Embryonic facial prominence (tissue), 1 donor: ENCODE measurements around the gene PRKCG.
"Not testable (repeated sequence)": the region's sequence is repeated elsewhere in the genome, so short reads cannot be mapped to it uniquely, and the experiment has no call there.

ENCODE experiments used
- DNase-seq: peaks from one replicate; pipeline ENCODE4 v3.0.0-alpha.2; 2016; ENCODE audit errors: extremely low spot score

Gene PRKCG

DNA sequence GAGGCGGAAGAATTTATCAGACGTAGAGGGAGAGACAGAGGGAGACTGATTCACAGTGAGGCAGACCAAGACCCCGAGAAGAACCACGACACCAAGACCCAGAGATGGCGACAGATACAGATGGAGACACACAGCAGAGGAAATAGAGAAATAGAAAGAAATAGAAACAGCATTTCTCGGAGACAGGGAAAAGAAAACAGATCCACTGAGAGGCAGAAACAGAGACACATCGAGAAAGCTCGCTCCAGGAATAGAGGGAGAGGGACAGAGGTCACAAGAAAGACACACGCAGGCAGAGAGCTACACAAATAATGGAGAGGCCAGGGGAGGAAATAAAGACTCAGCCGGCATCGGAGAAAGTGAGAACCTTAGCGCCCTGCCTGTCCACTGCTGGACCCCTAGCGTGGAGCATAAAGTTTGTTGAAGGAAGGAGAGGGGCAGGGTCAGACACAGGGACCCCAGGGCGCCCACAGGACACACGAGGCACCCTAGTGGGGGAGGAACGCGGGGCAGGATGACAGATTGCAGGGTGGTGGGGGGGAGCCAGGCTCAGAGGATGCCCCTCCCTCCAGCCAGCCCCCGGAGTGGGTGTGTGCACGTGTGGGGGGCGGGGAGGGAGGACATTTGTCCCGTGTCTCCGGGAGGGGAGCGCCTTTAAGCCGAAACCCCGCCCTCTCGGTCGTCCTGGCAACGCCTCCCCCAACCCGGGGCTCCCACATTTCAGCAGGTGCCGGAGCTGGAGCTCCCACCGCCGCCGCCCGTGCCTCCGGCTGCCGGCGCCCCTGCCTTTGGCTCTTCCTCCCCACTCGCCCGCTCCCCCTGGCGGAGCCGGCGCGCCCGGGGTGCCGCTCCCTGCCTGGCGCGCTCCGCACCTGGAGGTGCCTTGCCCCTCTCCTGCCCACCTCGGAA lies at the start of gene PRKCG:
Gene PRKCG (plus strand): TSS at position 716 of the 909 bp plus-strand sequence. CDS start 298 bp downstream, outside the sequence.
- peak; percentile 7 for DNase-seq

DNA sequence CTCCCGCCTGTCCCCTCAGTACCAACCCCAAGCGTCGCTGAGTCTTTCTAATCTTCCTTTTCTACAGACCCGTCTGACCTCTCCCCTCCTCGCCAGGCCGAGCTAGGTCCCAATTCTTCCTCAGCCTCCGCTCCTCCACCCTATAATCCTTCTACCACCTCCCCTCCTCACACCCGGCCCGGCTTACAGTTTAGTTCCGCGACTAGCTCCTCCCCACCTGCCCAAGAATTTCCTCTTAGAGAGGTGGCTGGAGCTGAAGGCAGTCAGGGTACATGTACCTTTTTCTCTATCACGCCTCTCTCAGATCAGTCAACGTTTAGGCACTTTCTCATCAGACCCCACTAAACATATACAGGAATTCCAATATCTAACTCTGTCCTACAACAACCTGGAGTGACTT lies 49.1 kb upstream of the PRKCG start:
- not testable (repeated sequence) for DNase-seq

DNA sequence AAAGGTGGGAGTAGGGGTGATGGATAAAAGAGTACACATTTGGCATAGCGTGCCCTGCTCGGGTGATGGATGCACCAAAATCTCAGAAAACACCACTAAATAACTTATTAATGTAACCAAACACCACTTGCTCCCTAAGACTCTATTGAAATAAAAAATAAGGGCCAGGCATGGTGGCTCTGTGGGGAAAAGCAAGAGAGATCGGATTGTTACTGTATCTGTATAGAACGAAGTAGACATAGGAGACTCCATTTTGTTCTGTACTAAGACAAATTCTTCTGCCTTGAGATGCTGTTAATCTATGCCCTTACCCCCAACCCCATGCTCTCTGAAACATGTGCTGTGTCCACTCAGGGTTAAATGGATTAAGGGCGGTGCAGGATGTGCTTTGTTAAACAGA lies 43.6 kb upstream of the PRKCG start:
- DNase-seq, result not testable (repeated sequence)

DNA sequence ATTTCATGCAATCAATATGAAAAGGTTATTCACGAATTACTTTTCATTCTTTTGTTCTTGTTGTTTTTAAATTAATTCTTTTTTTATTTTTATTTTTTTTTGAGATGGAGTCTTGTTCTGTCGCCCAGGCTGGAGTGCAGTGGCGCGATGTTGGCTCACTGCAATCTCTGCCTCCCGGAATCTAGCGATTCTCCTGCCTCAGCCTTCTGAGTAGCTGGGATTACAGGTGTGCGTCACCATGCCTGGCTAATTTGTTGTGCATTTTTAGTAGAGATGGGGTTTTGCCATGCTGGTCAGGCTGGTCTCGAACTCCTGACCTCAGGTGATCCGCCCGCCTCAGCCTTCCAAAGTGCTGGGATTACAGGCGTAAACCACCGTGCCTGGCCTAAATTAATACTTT lies 41.8 kb upstream of the PRKCG start:
- DNase-seq, result not testable (repeated sequence)

DNA sequence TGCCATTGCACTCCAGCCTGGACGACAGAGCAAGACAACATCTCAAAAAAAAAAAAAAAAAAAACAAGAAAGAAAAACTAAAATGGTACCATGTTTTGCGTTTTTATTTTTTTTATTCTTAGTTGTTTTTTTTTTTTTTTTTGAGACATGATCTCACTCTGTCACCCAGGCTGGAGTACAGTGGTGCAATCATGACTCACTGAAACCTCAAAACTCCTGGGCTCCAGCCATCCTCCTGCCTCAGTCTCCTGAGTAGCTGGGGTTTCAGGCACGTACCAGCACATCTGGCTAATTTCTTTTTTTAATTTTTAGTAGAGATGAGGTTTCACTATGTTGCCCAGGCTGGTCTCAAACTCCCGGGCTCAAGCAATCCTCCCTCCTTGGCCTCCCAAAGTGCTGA lies 41.1 kb upstream of the PRKCG start:
- not testable (repeated sequence) for DNase-seq

DNA sequence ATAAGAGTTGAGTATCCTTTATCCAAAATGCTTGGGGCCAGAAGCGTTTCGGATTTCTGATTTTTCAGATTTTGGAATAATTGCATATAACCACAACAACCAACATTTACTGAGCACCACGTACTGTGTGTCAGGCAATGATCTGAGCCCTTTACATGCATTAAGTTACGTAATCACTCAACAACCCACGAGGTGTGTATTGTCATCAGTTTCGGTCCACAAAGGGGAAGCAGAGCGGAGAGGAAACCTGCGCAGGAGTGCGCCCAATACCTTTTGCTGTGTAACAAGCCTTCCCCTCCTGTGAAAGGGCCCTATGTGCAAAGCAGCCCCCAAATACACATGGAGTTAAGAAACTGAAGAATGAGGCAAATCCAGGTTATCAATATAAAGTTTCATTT lies 37.1 kb upstream of the PRKCG start:
- DNase-seq, result no peak

DNA sequence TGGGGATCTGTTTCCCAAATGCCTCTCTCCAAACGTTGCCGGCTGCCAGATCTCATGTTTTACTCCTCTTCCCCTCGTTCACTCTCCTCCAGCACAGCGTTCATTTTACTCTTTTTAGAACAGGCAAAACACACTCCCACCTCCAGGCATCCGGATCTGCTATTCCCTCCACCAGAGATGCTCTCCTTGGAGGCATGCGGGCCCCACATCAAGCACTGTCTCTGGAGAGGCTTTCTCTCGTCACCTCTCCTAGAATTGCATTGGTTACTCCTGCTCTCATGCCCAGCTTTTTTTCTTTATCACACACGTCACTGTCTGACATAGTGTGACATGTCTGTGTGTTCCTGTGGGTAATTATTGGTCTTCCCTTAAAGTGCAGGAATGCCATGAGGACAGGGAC lies 34.4 kb upstream of the PRKCG start:
- DNase-seq, result no peak

DNA sequence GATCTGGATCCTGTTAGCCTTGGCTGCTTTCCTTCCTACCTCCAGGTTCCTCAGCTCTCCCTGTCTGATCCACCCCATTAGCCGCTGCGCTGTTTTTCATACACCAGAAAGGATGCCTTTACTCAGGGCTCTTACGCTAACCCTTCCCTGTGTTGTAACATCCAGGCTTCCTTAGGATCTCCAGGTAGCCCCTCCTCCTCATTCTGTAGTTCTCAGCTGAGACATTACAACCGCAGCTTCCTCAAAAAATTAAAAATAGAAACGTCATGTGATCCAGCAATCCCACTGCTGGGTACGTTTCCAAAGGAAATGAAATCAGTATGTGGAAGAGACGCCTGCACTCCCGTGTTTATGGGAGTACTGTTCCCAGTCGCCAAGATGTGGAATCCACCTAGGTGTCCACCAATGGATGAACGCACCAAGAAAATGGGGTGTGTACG lies 32.7 kb upstream of the PRKCG start:
- no peak for DNase-seq

DNA sequence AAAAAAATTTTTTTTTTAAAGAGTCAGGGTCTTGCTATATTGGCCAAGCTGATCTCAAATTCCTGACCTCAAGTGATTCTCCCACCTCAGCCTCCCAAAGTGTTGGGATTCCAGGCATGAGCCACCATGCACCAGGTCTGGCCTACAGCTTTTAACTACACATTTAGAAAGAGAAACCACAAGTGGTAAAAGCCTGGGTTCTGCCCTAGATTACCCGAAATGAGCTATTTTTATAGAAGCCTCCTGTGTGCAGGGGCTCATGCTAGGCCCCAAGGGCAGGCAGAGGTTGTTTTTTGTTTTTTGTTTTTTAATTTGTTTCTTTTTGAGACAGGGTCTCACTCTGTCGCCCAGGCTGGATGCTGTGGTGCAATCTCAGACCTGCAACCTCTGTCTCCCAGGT lies 28.3 kb upstream of the PRKCG start:
- no peak for DNase-seq

DNA sequence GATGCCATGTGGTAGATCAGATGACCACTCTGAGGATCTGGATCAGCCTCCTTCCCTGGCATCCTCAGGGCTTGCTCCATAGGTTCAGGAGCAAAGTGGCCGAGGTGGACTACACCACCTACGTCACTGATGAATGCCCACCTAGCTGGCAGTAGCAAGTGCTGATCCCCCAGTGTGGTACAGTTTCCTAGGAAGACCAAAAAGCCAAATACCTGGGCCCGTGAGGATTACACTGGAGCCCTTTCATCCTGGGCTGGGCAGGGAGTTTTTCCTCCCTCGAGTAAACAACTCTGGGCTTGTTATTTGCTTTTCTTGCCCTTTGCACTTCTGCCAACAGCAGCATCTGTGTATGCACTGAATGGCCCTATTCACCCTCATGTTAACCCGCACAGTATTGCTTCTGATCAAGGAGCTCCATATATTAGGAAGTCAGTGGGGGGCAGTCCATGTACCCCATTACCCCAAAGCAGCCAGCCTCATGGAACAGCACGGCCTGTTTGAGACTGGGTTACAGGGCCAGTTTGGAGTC lies 17.6 kb upstream of the PRKCG start:
- DNase-seq, result no peak

DNA sequence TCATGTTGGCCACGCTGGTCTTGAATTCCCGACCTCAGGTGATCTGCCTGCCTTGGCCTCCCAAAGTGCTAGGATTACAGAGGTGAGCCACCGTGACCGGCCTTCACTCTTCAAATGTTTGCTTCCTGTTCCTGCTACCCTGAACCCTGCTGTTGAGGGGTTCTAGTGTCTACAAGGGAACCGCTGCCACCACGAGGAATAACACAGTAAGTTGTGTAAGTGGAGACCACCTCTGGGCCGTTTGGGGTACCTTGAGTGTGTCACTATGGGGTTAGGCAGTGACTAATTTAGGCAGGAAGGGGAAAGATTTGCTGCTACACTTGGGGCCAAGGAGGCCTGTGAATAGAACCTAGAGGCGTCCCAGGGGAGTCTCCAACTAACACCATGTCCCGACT lies 16.5 kb upstream of the PRKCG start:
- no peak for DNase-seq

DNA sequence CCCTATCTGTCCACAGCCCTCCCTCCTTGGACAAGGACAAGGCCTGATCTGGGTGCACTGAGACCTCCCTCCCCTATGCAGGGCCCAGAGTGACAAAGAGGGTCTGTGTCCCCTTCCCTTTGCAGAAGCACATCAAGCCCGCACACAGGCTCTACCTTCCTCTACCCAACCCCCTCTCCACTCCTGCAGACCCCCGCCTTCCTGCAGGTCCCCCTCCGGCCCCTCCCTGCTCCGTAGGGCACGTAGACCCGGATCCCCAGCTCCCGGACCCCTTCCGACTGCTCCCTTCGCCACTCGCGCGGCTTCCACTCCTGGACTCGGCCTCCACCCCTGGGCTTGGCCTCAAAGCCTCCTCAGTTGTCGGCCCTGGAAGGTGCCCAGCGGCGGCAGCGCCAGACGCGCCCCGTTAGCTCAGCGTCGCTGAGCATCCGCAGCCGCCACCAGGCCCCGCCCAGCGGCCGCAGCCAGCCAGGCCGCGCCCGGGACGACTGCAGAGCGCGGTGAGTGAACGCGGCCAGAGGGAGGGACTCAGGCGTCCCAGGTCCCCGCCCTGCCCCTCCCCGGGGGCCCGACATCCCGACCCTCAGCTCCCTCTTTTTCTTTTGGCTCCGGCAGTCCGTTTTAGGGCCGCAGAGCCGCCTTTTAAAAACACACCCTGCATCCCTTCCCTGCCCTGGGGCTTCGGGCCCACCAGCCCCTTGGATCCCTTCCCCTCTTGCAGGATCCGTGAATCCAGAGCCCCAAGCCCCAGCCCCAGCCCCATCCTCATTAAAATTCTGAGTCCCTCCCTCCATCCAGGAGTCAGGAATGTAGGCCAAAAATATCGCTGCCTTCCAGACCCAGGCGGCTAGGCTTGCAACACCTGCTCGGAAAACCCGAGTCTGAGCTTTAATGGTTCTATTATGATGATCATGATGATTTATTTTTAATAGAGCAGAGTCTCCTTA lies 15.8 kb upstream of the PRKCG start:
- no peak for DNase-seq

DNA sequence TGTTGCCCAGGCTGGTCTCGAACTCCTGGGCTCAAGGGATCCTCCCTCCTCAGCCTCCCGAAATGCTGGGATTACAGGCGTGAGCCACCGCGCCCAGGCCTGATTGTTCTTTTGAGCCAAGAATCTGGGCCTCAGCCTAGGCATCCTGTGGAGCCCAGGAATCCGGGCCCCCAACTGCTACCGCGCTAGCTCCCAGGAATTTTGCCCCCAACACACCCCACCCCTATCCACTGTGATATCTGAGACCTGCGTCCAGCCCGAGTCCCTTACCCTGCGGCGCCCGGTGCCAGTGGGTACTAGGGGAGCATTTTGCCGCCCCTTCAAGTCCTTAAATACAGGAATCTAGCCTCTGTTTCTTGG lies 15.2 kb upstream of the PRKCG start:
- DNase-seq, result no peak

DNA sequence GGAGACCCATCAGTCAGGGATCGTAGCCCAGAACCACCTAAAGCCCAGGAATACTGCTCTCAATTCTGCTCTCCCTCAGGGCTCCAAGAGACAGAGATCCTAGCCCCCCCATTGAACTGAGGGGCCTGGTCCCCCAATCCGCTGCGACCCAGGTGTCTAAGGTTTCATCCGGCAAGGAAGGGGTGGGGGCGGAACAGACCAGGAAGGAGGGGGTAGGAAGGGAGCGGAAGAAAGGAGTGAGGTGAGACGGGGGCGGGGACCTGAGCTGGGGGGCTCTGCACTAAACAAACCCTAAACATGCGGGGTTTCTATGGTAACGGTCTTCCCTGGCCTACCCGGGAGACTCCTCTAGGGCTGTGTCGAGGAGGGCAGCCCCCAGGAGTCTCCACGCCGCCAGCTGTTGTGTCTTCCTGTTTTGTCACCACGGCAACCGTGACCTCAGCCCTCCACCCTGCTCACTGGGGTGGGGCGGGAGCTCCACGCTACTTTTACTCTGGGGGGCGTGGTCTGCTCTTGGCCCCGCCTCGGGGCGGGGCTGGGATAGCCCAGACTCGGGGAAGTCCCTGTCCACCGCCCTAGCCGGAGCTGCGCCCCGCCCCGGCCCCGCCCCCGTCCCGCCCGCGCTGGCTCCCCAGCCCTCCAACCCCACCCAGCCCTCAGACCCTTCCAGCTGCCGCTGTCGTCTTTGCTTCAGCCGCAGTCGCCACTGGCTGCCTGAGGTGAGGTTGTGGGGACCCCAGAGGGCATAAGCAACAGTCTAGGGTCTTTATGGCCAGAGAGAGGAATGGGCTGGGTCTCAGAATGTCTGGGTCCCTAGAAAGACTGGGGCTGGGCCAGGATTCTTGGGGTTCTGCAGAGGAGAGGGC lies 14.5 kb upstream of the PRKCG start, which contains the start of gene MYADM:
Gene MYADM (plus strand): TSS at position 659 of the 866 bp plus-strand sequence. CDS start 5,647 bp downstream, outside the sequence.
- peak; percentile 98 for DNase-seq

DNA sequence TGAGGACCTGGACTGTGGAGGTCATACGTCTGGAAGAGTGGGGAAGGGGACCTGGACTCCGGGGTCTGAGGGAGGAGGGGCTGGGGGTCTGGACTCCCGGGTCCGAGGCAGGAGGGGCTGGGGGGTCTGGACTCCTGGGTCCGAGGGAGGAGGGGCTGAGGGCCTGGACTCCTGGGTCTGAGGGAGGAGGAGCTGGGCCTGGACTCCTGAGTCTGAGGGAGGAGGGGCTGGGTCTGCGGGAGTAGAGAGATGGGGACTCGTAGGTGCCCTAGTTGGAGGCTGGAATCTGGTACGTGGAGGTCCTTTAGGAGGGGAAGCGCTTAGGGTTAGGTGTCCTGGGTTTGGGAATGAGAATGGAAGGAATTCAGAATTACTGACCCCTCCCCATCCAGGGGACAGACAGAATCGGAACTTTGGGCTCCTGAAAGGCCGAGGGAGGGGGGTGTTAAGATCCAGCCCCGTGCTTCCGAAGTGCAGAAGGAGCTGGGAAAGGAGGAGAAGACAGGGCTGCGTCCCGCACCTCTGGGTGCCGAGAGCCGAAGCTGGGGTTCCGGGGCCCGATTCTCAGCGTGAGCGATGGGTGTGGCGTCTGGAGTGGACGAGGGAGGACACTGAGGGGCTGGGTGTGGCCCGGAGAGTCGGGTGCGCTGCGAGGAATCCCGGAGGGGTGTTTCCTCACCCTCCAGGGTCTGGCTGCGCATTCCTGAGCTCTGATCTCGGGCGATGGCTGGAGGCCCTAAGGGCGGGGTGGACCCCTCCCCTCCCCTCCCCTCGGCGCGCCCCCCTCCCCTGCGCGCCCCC lies 13.7 kb upstream of the PRKCG start:
- DNase-seq, result no peak

DNA sequence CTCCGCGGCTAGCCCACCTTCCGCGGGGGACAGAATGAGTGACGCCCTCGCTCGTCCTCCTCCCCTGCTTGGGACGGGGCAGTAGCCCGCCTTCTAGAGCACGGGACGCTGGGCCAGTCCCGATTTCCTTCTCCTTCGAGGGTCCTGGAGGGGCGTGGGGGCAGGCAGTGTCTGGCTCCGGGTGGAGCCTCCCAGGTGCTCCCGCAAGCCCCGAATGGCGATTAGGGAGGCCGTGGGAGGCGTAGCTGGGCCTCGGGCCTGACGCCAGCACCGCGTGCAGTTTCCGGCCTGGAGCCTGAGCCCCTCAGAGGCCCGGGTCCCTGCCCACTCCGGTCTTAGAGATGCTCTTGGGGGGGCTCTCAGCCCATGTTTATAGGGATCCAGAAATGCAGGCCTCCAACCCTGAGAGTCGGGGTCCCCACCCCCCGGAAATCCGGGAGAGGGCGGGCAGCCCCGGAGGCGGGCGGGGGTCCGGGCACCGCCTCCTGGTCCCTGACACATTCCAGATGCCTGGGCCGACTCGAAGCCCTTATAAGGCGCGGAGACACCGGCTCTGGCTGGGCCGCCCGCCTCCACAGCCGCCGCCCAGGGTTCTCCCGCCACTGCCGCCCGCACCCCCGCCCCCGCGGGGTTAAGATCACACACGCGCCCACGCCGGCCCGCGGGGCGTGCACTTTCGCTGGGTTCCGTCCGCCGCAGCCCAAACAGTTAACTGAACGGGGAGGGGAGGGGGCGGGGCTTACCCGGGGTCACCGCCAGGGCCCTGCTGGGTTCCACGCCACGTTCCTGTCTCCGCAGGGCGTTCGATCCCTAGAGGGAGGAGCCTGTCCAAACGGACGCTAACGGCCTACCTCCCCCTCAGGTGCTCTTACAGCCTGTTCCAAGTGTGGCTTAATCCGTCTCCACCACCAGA lies 12.8 kb upstream of the PRKCG start:
- DNase-seq, result peak; percentile 78

DNA sequence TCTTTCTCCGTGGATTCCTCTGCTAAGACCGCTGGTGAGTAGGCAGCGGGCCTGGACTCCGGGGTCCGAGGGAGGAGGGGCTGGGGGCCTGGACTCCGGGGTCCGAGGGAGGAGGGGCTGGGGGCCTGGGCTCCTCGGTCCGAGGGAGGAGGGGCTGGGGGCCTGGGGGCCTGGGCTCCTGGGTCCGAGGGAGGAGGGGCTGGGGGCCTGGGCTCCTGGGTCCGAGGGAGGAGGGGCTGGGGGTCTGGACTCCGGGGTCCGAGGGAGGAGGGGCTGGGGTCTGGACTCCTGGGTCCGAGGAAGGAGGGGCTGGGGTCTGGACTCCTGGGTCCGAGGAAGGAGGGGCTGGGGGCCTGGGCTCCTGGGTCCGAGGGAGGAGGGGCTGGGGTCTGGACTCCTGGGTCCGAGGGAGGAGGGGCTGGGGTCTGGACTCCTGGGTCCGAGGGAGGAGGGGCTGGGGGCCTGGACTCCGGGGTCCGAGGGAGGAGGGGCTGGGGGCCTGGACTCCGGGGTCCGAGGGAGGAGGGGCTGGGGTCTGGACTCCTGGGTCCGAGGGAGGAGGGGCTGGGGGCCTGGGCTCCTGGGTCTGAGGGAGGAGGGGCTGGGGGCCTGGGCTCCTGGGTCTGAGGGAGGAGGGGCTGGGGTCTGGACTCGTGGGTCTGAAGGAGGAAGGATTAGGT lies 12.1 kb upstream of the PRKCG start:
- DNase-seq, result not testable (repeated sequence)

DNA sequence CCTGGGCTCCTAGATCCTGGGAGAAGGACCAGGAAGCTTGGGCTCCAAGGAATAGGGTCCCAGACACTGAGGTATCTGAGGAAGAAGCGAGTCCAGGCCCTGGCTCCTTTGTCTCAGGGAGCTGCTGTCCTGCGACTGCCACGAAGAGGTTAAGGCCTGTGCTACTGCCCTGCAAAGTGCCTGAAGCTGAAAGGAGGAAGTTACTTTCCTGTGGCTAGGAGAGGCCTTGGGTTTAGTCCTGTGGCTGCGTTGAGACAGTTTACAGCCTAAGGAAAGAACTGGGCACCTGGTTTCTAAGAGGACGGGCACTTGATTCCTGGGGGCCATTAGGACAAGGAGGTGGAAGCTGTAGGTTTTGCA lies 11.5 kb upstream of the PRKCG start:
- DNase-seq, result no peak

DNA sequence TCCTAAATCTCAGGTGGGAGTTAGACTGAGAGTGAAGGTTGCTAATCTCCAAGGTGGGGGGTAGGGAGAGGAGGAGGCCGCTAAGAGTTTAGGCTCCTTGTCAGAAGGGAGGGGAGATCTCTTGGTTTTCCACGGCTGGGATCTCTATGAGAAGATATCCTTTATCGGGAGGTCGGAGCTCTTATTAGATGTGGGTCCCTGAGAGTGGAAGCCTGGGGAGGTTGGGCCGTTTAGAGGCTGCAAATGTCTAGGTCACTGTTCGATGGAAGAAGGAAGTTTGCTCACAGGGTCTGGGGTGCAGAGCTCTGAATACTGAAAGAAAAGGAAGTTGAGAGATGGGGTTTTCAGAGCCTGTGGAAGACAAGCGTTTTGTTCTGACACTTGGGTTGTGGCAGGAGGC lies 10.5 kb upstream of the PRKCG start:
- no peak for DNase-seq
